Effector memory CD8-positive, alpha-beta T cell (primary cell): Measurements from ENCODE around the gene NT5C.

Experiments
- ATAC-seq: fragments of 150-1000 bp; cut with Tn5 transposase; replicated peaks from 2 replicates; pipeline ENCODE4 v1.10.0; 2021; ENCODE audit warnings: mild to moderate bottlenecking, moderate library complexity
- DNase-seq, 3 experiments: peaks; one replicate each; pipeline ENCODE4 v3.0.0; 2021
- H3K27ac Mint-ChIP-seq, 2 donors: one replicate each; pipeline ENCODE4 v1.8.0; 2022; ENCODE audit warnings: mild to moderate bottlenecking in 2 of 2, mixed read lengths in 2 of 2, moderate library complexity in 2 of 2
- H3K27me3 Mint-ChIP-seq, 2 donors: one replicate each; pipeline ENCODE4 v1.8.0; 2022; ENCODE audit warnings: mixed read lengths in 2 of 2
- H3K36me3 Mint-ChIP-seq: one replicate; pipeline ENCODE4 v1.8.0; 2022; ENCODE audit warnings: mild to moderate bottlenecking, moderate library complexity, mixed read lengths; ENCODE audit not compliant: insufficient read depth
- H3K4me1 Mint-ChIP-seq, 2 donors: one replicate each; pipeline ENCODE4 v1.8.0; 2022; ENCODE audit warnings: low read depth in 2 of 2, mixed read lengths in 2 of 2
- H3K4me3 Mint-ChIP-seq, 2 donors: one replicate each; pipeline ENCODE4 v1.8.0; 2022; ENCODE audit warnings: mild to moderate bottlenecking in 2 of 2, mixed read lengths in 2 of 2, moderate library complexity in 2 of 2
- H3K9me3 Mint-ChIP-seq, 2 donors: one replicate each; pipeline ENCODE4 v1.8.0; 2022; ENCODE audit warnings: mixed read lengths in 2 of 2

Gene NT5C

GRCh38 chr17:75124041-75124818 lies 7.3 kb downstream of the NT5C start:
- DNase-seq: no peak
- H3K4me1 Mint-ChIP-seq: peaks cover 25 to 29% of the 10 kb centered on the region in 2 donors
- no peaks in the 10 kb centered on the region for H3K27me3 Mint-ChIP-seq
- H3K27ac Mint-ChIP-seq: peak overlapping the region in 1 of 2 donors; percentile 84
- peak overlapping the region in 1 of 2 donors; percentile 49 for H3K4me3 Mint-ChIP-seq
- H3K36me3 Mint-ChIP-seq: peaks cover 7% of the 10 kb centered on the region
- ATAC-seq: peak; percentile 77
- H3K9me3 Mint-ChIP-seq: no peaks in the 10 kb centered on the region

DNA sequence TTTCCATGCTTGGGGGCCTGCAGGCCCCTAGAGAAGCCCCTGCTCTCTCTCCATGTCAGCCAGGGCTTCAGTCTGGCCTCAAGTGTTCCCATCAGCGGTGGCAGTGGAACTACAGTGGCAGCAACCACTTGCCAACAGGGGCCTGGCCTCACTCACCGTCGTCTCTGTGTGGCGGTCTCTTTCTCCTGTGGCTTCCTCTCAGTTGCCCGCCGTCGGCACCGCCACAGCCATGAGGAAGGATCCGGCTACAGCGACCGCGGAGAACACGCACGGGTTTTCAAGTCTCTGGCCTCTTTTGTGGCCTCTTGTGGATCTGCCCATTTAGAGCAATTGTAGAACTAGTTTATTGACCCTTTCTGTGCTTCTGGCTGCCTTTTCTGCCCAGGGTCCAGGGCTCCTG lies 13.2 kb downstream of the NT5C start:
- Mint-ChIP-seq H3K4me3 (no peak overlapping the region), H3K27ac (peak overlapping the region; percentile 41 to 42), H3K4me1 (peaks cover 20 to 21% of the 10 kb centered on the region in 2 donors), H3K9me3 (no peaks in the 10 kb centered on the region), H3K36me3 (peaks cover 19% of the 10 kb centered on the region), H3K27me3 (no peaks in the 10 kb centered on the region)
- ATAC-seq (no peak), DNase-seq (no peak)

DNA sequence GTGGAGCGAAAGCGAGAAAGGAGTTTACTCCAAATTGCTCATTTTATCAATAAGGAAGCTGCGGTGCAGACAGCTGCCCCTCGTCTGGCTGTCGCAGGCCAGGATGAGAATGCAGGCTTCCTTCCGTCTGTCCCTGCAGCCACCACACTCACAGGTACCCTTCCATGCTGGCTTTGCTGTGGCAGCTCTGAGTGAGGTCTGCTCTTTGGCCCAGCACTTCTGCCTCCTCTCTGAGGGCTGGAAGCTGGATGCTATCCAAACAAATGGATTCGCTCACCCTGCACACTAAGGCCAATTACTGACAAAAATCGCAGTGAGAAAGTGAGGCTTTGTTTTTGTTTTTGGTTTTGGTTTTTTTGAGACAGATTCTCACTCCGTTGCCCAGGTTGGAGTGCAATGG lies 14.8 kb downstream of the NT5C start:
- Mint-ChIP-seq H3K27ac (no peak overlapping the region), H3K9me3 (no peaks in the 10 kb centered on the region), H3K36me3 (peaks cover 19% of the 10 kb centered on the region), H3K4me3 (no peak overlapping the region), H3K27me3 (no peaks in the 10 kb centered on the region), H3K4me1 (peaks cover 25 to 26% of the 10 kb centered on the region in 2 donors)
- no peak for DNase-seq
- ATAC-seq: no peak

GRCh38 chr17:75115555-75115954 lies 16.0 kb downstream of the NT5C start:
- no peak overlapping the region for H3K27ac Mint-ChIP-seq

GRCh38 chr17:75114552-75115314 lies 16.8 kb downstream of the NT5C start:
- Mint-ChIP-seq H3K36me3 (peaks cover 27% of the 10 kb centered on the region), H3K27me3 (no peaks in the 10 kb centered on the region), H3K4me3 (peak overlapping the region; percentile 82 to 83), H3K9me3 (no peaks in the 10 kb centered on the region), H3K27ac (peak overlapping the region; percentile 93 to 95), H3K4me1 (peaks cover 28 to 29% of the 10 kb centered on the region in 2 donors)
- ATAC-seq: no peak
- DNase-seq: no peak

More at GRCh38 chr17:75115555-75115954, 16.0 kb downstream of the NT5C start:
- peaks cover 24% of the 10 kb centered on the region for H3K36me3 Mint-ChIP-seq
- H3K9me3 Mint-ChIP-seq: no peaks in the 10 kb centered on the region
- no peaks in the 10 kb centered on the region for H3K27me3 Mint-ChIP-seq
- H3K4me3 Mint-ChIP-seq: no peak overlapping the region
- H3K4me1 Mint-ChIP-seq: peaks cover 29% of the 10 kb centered on the region in 2 donors
- ATAC-seq (no peak), DNase-seq (no peak)

DNA sequence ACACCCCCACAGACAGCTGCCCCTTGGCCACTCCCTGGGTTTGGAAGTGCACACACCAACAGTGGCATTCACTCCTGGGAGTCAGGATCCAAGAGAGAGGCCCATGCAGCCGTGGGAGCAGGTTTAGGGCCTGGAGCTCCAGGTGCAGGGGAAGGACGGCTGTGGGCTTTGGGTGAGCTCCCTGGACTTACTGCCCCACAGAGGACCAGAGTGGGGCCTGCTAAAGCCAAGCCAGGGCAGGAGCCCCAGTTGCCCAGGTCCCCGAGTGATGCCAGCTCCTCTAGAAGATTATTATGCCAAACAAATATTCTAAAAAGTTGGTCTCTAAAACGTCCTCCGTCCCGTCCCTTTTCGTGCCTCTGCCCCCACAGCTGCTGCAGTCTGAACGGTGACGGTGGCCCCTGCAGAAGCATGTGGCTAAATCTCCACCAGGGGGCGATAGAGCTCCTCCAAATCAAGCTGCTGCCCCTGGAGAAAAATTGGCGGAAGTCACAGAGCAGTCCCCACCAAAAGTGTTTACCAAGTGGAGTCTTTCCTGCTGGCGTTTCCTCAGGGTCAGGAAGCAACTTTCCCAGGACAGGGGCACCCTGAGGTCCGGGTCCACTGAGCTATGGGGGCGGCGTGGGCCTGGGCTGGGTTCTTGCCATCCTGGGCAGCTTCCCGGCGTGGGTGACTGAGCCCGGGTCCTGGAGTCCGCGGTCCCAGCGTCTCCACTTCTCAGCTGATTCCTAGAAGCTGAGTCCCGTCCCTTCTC lies 17.6 kb downstream of the NT5C start:
- H3K27ac Mint-ChIP-seq: peak overlapping the region; percentile 93 to 95
- DNase-seq (peak; percentile 89 to 92 (median 91)), ATAC-seq (peak; percentile 74)
- peaks cover 31% of the 10 kb centered on the region in 2 donors for H3K4me1 Mint-ChIP-seq
- H3K9me3 Mint-ChIP-seq: no peaks in the 10 kb centered on the region
- peak overlapping the region; percentile 82 to 83 for H3K4me3 Mint-ChIP-seq
- no peaks in the 10 kb centered on the region for H3K27me3 Mint-ChIP-seq
- peaks cover 33% of the 10 kb centered on the region for H3K36me3 Mint-ChIP-seq

DNA sequence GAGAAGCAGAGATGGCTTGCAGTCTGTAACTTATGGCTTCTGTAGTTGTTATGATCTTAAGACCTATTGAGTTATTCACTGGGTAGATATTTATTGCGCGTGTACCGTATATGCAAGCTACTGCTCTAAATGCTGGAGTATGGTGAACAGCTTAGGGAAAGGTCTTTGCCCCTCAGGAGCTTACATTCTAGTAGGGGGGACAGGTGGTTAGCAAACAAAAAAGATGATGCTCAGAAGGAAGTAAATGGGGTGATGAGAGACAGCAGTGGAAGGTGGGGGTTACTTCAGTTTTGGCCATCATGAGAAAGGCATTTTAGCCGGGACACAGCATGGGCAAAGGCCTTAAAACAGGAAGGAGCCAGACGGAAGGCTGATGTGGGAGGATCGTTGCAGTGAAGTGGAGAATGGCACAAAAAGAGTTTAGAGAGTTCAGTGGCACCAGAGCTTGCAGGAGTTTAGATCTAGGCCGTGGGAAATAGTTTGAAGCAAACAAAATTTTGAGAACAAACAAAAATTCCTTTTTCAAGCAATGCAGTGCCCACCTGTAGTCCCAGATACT lies 19.7 kb downstream of the NT5C start:
- no peaks in the 10 kb centered on the region for H3K27me3 Mint-ChIP-seq
- ATAC-seq (no peak), DNase-seq (no peak)
- H3K27ac Mint-ChIP-seq: peak overlapping the region in 1 of 2 donors; percentile 8
- peaks cover 32 to 33% of the 10 kb centered on the region in 2 donors for H3K4me1 Mint-ChIP-seq
- peaks cover 28% of the 10 kb centered on the region for H3K36me3 Mint-ChIP-seq
- H3K4me3 Mint-ChIP-seq: peak overlapping the region; percentile 18 to 84
- no peaks in the 10 kb centered on the region for H3K9me3 Mint-ChIP-seq

GRCh38 chr17:75110234-75110937 lies 21.2 kb downstream of the NT5C start:
- H3K4me1 Mint-ChIP-seq: peaks cover 32 to 33% of the 10 kb centered on the region in 2 donors
- H3K36me3 Mint-ChIP-seq: peaks cover 28% of the 10 kb centered on the region
- no peaks in the 10 kb centered on the region for H3K27me3 Mint-ChIP-seq
- H3K4me3 Mint-ChIP-seq: peak overlapping the region; percentile 79 to 84
- H3K9me3 Mint-ChIP-seq: no peaks in the 10 kb centered on the region
- ATAC-seq (no peak), DNase-seq (no peak)
- H3K27ac Mint-ChIP-seq: peak overlapping the region in 1 of 2 donors; percentile 65

DNA sequence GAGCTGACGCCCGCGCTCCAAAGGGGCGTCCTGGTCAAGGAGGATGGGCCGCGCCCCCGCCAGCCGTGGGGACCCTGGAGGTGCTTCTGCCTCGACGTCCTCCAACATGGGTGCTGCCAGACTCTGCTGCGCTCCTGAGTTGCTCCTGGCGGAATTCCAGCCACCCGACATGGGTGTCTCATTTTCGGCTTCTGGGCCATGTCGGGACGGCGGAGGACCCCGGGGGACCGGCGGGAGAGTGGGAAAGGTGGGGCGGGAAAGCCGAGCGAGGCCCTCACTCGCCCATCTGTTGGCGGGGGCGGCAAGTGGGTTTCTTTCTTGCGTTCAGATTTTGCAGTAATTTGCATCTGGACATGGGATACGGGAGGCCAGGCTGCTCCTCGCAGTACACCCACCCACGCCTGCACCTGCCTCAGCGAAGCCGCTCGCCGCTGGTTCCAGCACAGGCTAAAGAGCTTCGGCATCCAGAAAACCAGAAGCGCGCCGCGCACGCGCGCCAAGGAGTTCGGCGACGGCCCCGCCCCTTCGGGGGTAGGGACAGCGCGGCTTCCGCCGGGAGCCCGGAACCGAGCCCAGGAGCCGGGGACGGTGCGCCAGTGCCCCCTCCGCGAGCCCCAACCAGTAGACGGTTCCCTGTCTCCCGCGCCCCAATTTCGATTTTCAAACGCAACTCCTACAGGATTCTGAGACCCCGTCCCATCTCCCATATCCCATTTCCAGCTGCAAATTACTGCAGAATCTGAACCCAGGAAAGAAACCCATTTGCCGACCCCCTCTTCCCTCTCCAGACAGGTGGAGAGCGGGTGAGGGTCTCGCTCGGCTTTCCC lies 21.9 kb downstream of the NT5C start, which contains the start of gene ARMC7:
ARMC7 (plus strand) TSS at position 563 of the 827 bp plus-strand sequence. CDS start 320 bp downstream, outside the sequence.
- H3K27ac Mint-ChIP-seq: peak within 1 kb of the TSS; percentile 52 to 65
- peak; percentile 86 to 90 (median 88) for DNase-seq
- no peaks in the 10 kb centered on the region for H3K9me3 Mint-ChIP-seq
- H3K27me3 Mint-ChIP-seq: no peaks in the 10 kb centered on the region
- H3K36me3 Mint-ChIP-seq: peaks cover 24% of the 10 kb centered on the region
- H3K4me1 Mint-ChIP-seq: peaks cover 27% of the 10 kb centered on the region in 2 donors
- peak; percentile 81 for ATAC-seq
- H3K4me3 Mint-ChIP-seq: peak within 1 kb of the TSS; percentile 79 to 84

DNA sequence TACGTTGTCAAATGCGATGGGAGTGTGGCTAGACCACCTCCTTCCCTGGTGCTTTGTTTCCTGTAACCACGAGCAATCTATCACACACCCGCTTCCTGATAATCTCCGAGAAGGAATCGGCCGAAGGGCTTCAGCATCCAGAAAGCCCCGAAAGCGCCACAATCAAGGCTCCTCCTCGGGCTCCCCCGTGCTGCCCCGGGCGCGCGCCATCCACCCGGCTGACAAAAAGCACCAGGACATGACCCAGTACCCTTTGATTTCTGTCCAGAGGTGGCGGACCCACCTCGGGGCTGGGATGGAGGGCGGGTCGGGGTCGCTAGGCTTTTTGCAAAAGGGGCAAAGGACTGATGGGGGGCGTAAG lies 22.5 kb downstream of the NT5C start:
- peaks cover 22% of the 10 kb centered on the region for H3K36me3 Mint-ChIP-seq
- peak in 1 of 3 experiments; percentile 12 for DNase-seq
- peak overlapping the region in 1 of 2 donors; percentile 65 for H3K27ac Mint-ChIP-seq
- peaks cover 21% of the 10 kb centered on the region in 2 donors for H3K4me1 Mint-ChIP-seq
- peak overlapping the region; percentile 79 to 84 for H3K4me3 Mint-ChIP-seq
- no peak for ATAC-seq
- H3K27me3 Mint-ChIP-seq: no peaks in the 10 kb centered on the region
- no peaks in the 10 kb centered on the region for H3K9me3 Mint-ChIP-seq

- Mint-ChIP-seq H3K36me3 (peaks cover 18% of the 10 kb centered on the region), H3K4me1 (peaks cover 17 to 18% of the 10 kb centered on the region in 2 donors), H3K27ac (no peak overlapping the region), H3K9me3 (no peaks in the 10 kb centered on the region), H3K27me3 (no peaks in the 10 kb centered on the region), H3K4me3 (peak overlapping the region; percentile 79 to 84)
- ATAC-seq (no peak), DNase-seq (no peak)
These were observed 23.3 kb downstream of the NT5C start for GRCh38 chr17:75108193-75108592.
